Hepatocyte (in vitro differentiated cells): ENCODE measurements around the gene BEND3.

Experiments
- CTCF ChIP-seq: fragments of 200-600 bp; sonication (generic); IDR thresholded peaks from 2 replicates; pipeline ENCODE4 v1.5.1; 2016; ENCODE audit warnings: antibody characterized with exemption, mild to moderate bottlenecking; ENCODE audit not compliant: poor library complexity
- EZH2 ChIP-seq: fragments of 200-600 bp; sonication (generic); IDR thresholded peaks from 2 replicates; pipeline ENCODE4 v1.6.1; 2016; ENCODE audit warnings: antibody characterized with exemption, mild to moderate bottlenecking, borderline replicate concordance

- TF ChIP-seq CTCF (no peak), EZH2 (no peak)
These were observed 28.7 kb upstream of the BEND3 start for GRCh38 chr6:107144014-107144413.
